Gastroesophageal sphincter (tissue), 4 donors: ENCODE measurements around the gene MAGEA9B. TPM values are rescaled to one million over a fixed set of nuclear protein-coding genes. Genes with fewer than 3 reads are reported as not detected.
"Not testable (repeated sequence)": the region's sequence is repeated elsewhere in the genome, so short reads cannot be mapped to it uniquely, and the experiment has no call there.

ENCODE experiments used
- ATAC-seq: fragments of 150-250 bp; one replicate; pipeline ENCODE4 v1.9.1; 2016; ENCODE audit warnings: mild to moderate bottlenecking, moderate library complexity
- H3K27ac ChIP-seq, 4 donors: fragments of 200-600 bp; sonication (generic) in 3 of 4; 1 replicate in 3 of 4; 2 replicates in 1 of 4; pipeline ENCODE4 v1.5.1; 2016 to 2019
- H3K27me3 ChIP-seq: fragments of 200-600 bp; sonication (generic); one replicate; pipeline ENCODE4 v1.5.1; 2019
- H3K36me3 ChIP-seq, 2 donors: fragments of 200-600 bp; sonication (generic); one replicate each; pipeline ENCODE4 v1.5.1; 2019; ENCODE audit warnings: control low read depth in 1 of 2
- H3K4me1 ChIP-seq, 3 donors: fragments of 200-600 bp; sonication (generic); 1 replicate in 2 of 3; 2 replicates in 1 of 3; pipeline ENCODE4 v1.5.1; 2016 to 2019; ENCODE audit warnings: control low read depth in 2 of 3
- H3K4me3 ChIP-seq, 2 donors: fragments of 200-600 bp; sonication (generic); one replicate each; pipeline ENCODE4 v1.5.1; 2019; ENCODE audit warnings: mild to moderate bottlenecking in 1 of 2, moderate library complexity in 1 of 2
- H3K9me3 ChIP-seq, 3 donors: fragments of 200-600 bp; sonication (generic); one replicate each; pipeline ENCODE4 v1.5.1; 2017 to 2019; ENCODE audit warnings: control low read depth in 2 of 3
- WGBS, 2 donors: methylation state at CpG; one replicate each; pipeline ENCODE4 v1.1.5; 2018; ENCODE audit warnings: low coverage in 1 of 2; 5-methylcytosine and 5-hydroxymethylcytosine counted together
- total RNA-seq, 4 donors: library from RNA; depleted of rRNA; stranded (reverse); fragments of >200 nt; gene quantifications; one replicate each; pipeline ENCODE4 v1.1.0, GENCODE V29; 2016

Gene MAGEA9B
- total RNA-seq, 4 donors from 2014 or later = not detected

DNA sequence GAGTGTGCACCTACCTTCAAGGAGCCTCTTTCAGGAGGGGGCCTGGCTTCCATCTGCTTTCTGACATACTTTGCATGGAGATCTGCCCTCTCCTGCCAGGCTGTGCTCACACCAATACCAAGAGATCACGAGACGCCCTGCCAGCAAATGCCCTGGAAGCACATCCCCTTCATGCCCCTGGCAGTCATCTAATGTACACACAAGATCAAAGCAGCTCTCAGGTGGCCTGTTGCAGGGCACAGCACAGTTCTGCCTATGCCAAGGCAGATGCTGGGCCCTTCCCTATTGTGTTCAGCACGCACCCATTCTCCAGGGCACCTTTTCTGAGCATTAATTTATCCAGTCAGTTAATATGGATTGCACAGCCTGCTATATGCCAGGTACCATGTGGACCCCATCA is 54.4 kb downstream of the MAGEA9B start:
- WGBS, 2 donors = no CpG with 5 or more reads among the region's 3 CpGs
- not testable (repeated sequence) for H3K9me3 ChIP-seq, H3K4me3 ChIP-seq, H3K4me1 ChIP-seq, H3K36me3 ChIP-seq, H3K27ac ChIP-seq, H3K27me3 ChIP-seq, ATAC-seq

Other genes with a start within 250 kb of the MAGEA9B start
- 100 to 1,000 TPM in 2 of 4 donors, 10 to 100 TPM in 2; 65.1 to 117 (median 97.1) TPM for gene IDS, start 82.2 kb downstream of the MAGEA9B start, total RNA-seq
- 10 to 100 TPM in 3 of 4 donors, 1 to 10 TPM in 1; 9.7 to 20.7 (median 11.6) TPM for gene EOLA1, start 46.4 kb downstream of the MAGEA9B start, total RNA-seq
- gene HSFX3, start 37.5 kb downstream of the MAGEA9B start, total RNA-seq = not detected
- not detected for gene HSFX2, start 7.9 kb upstream of the MAGEA9B start, total RNA-seq
- gene TMEM185A, start 44.3 kb upstream of the MAGEA9B start, total RNA-seq = 10 to 100 TPM; 15.9 to 25.2 (median 20.4) TPM
- gene MAGEA11, start 124.6 kb upstream of the MAGEA9B start, total RNA-seq = not detected
- gene HSFX1, start 186.6 kb upstream of the MAGEA9B start, total RNA-seq = 1 to 10 TPM; 1.5 to 2.3 (median 2.0) TPM
- not detected for gene MAGEA9, start 194.5 kb upstream of the MAGEA9B start, total RNA-seq